ENCODE data around the gene CMYA5.

DNA sequence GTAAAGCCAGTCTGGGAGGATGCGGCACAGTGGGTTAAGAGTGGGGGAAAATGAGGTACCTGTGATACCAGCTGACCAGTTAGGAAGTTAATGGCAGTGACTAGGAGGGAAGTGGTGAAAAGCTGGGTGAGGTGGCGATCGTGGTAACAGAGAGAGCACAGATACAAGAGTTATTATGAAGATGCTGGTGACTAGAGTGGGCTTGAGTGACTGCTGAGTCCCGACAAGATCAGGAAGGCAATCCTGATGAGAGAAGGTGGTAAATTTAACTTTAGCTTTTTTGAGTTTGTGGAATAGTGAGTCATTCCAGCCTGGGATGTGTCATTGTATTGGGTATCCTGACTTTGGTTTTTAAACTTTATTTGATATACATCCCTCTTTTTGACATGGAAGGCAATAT, 38.8 kb downstream of the CMYA5 start:
- TF ChIP-seq YY1 (IDR thresholded peaks at IDR 0.05; ENCODE audit: insufficient read depth, insufficient read length), result no peak
- TF ChIP-seq SUZ12 (IDR thresholded peaks at IDR 0.05; ENCODE audit: extremely low read depth, insufficient read depth, insufficient read length), result no peak

Data from NT2/D1 (cell line).